ENCODE results near the gene PPP2R5D. TPM values are rescaled to one million over a fixed set of nuclear protein-coding genes. Genes with fewer than 3 reads are reported as not detected.
"Not testable (repeated sequence)": the region's sequence is repeated elsewhere in the genome, so short reads cannot be mapped to it uniquely, and the experiment has no call there.

PPP2R5D gene
- total RNA-seq, 1 donor from 2014 or later = 33.4 TPM

DNA sequence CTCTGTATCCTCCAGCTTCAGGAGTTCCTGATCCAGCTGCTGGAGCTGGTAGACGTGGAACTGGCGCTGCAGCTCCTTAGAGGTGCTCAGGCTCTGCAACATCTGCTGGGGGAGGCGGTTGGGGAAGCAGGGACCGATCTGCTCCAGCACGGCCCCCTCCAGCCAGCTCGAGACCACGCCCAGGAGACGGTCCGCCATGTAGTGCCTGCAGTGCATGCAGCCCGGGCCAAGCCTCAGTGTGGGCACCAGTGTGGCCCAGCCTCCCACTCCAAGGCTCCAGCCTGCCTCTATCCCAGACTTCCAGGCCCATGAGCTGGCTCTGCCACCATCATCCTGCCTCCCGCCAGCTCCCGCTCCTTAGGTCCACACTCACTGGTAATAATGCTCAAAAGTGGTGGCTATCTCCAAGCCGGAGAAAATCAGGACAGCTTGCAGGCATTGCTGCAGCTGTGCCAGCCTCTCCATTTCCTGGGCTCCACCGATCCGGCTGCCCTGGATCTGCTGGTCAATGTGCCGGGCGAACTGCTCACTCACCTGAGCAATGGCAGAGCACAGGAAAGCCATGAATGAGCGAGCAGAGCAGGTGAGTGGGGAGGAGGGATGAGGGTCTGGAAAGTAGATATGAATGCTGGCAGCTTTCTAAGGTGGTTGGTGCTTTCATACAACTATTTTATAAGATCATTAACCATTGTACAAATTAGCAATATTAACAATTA is 56.3 kb downstream of the PPP2R5D start:
- no peak for DNase-seq (ENCODE audit: low read depth)
- no peaks in the 10 kb centered on the region for H3K27me3 ChIP-seq (ENCODE audit: control insufficient read depth, insufficient read depth, low read length)
- peaks cover 7% of the 10 kb centered on the region for H3K36me3 ChIP-seq (ENCODE audit: control insufficient read depth, insufficient read depth, low read length)
- H3K4me3 ChIP-seq (ENCODE audit: low read depth, low read length) = no peak overlapping the region
- TF ChIP-seq, protein P1, sequence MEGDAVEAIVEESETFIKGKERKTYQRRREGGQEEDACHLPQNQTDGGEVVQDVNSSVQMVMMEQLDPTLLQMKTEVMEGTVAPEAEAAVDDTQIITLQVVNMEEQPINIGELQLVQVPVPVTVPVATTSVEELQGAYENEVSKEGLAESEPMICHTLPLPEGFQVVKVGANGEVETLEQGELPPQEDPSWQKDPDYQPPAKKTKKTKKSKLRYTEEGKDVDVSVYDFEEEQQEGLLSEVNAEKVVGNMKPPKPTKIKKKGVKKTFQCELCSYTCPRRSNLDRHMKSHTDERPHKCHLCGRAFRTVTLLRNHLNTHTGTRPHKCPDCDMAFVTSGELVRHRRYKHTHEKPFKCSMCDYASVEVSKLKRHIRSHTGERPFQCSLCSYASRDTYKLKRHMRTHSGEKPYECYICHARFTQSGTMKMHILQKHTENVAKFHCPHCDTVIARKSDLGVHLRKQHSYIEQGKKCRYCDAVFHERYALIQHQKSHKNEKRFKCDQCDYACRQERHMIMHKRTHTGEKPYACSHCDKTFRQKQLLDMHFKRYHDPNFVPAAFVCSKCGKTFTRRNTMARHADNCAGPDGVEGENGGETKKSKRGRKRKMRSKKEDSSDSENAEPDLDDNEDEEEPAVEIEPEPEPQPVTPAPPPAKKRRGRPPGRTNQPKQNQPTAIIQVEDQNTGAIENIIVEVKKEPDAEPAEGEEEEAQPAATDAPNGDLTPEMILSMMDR (IDR thresholded peaks at IDR 0.05; ENCODE audit: insufficient read depth, low read length, poor library complexity, severe bottlenecking) = no peak

DNA sequence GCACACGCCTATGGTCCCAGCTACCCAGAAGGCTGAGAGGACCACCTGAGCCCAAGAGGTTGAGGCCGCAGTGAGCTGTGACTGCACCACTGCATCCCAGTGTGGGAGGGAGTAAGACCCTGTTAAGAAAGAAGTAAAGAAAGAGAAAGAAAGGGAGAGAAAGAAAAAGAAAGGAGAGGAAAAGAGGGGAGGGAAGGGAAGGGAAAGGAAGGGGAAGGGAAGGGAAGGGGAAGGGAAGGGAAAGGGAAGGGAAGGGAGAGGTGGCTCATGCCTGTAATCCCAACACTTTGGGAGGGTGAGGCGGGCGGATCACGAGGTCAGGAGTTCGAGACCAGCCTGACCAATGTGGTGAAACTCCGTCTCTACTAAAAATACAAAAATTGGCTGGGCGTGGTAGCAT is 57.1 kb downstream of the PPP2R5D start:
- not testable (repeated sequence) for H3K4me3 ChIP-seq (ENCODE audit: low read depth, low read length); H3K27me3 ChIP-seq (ENCODE audit: control insufficient read depth, insufficient read depth, low read length); H3K36me3 ChIP-seq (ENCODE audit: control insufficient read depth, insufficient read depth, low read length); DNase-seq (ENCODE audit: low read depth)

DNA sequence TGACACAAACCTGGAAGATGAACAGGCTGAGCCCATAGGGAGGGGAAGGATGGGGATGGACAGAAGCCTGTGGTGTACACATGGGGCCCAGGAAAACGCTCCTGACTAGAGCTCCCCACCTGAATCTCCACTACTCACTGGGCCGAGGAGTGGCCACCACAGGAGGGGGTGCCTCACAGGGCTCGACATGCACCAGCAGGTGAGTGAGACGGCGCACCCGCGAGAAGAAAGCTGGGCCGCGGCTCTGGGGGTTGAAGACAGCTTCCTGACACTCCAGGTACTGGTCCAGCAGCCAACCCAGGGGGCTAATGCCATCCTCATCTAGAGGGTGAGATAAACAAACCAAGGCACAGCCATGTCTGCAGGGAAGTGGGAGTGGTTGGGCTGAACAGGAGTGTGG is 58.9 kb downstream of the PPP2R5D start:
- H3K4me3 ChIP-seq (ENCODE audit: low read depth, low read length) = no peak overlapping the region
- no peaks in the 10 kb centered on the region for H3K27me3 ChIP-seq (ENCODE audit: control insufficient read depth, insufficient read depth, low read length)
- TF ChIP-seq, protein P1 (IDR thresholded peaks at IDR 0.05; ENCODE audit: insufficient read depth, low read length, poor library complexity, severe bottlenecking) = no peak
- H3K36me3 ChIP-seq (ENCODE audit: control insufficient read depth, insufficient read depth, low read length) = peaks cover 5% of the 10 kb centered on the region
- no peak for DNase-seq (ENCODE audit: low read depth)

DNA sequence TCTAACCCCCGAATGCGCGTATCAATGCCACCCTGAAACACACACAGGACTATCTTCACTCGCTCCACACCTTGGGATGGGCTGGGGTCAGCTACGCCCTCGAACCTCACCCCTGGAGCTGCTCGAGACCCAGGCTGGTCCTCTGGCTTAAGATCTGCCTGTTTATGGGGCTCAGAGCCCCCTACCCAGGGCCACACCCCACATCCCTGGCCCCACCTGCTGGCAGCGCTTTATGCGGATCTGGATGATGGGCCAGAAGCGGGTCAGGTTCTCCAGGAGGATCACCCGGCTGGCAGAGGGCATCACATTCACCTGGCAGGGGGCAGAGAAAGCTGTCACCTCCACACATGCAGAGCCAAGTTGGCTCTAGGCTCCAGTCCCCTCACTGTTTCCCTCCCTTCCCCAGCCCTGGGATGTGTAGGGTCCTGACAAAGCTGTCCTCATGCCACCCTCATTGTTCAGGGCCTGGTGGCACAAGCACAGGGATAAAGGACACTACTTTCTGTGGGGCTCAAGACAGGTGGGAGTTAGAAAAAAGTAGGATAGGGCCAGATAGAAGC is 61.1 kb downstream of the PPP2R5D start:
- peaks cover 4% of the 10 kb centered on the region for H3K36me3 ChIP-seq (ENCODE audit: control insufficient read depth, insufficient read depth, low read length)
- TF ChIP-seq, protein P1 (IDR thresholded peaks at IDR 0.05; ENCODE audit: insufficient read depth, low read length, poor library complexity, severe bottlenecking) = no peak
- H3K4me3 ChIP-seq (ENCODE audit: low read depth, low read length) = no peak overlapping the region
- no peak for DNase-seq (ENCODE audit: low read depth)
- no peaks in the 10 kb centered on the region for H3K27me3 ChIP-seq (ENCODE audit: control insufficient read depth, insufficient read depth, low read length)

DNA sequence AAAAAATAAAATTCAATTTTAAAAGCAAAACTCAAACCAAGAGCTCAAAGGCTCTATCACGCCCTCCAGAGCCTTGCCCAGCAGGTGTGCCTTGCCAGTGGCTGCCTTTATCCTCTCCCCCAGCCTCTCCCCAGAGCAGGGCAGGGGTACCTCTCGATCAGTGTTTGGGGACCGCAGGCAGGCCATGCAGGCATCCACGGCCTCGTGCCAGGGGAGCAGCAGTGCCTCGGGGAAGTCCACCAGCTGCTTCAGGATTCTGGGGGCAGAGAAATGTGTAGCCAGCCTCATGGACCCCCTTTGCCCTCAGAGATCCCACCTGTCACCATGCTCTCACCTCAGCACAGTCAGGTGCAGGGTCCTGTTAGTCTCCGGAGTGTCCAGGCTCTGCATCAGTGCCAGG is 63.6 kb downstream of the PPP2R5D start:
- DNase-seq (ENCODE audit: low read depth) = no peak
- TF ChIP-seq, protein P1 (IDR thresholded peaks at IDR 0.05; ENCODE audit: insufficient read depth, low read length, poor library complexity, severe bottlenecking) = no peak
- Histone ChIP-seq H3K36me3 (ENCODE audit: control insufficient read depth, insufficient read depth, low read length) (peaks cover 4% of the 10 kb centered on the region), H3K4me3 (ENCODE audit: low read depth, low read length) (no peak overlapping the region), H3K27me3 (ENCODE audit: control insufficient read depth, insufficient read depth, low read length) (no peaks in the 10 kb centered on the region)

DNA sequence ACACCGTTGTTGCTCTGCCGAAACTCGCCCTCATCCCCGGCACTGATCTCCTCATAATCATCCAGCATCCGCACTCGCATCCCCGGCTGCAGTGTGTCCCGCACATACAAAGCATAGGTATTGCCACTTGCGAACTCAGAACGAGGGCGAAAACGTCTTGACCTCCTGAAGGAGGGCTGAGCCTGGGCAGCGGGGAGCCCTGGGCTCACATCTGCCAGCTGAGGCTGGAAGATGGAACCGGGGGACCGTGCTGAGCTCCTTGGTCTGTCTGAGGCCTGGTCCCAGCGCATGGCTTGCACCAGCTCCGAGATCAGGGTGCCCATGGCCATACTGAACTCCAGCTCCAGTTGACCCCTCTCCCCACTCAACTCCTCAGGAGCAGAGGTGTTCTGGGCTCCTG is 66.6 kb downstream of the PPP2R5D start:
- Histone ChIP-seq H3K27me3 (ENCODE audit: control insufficient read depth, insufficient read depth, low read length) (no peaks in the 10 kb centered on the region), H3K36me3 (ENCODE audit: control insufficient read depth, insufficient read depth, low read length) (peaks cover 4% of the 10 kb centered on the region), H3K4me3 (ENCODE audit: low read depth, low read length) (no peak overlapping the region)
- TF ChIP-seq, protein P1 (IDR thresholded peaks at IDR 0.05; ENCODE audit: insufficient read depth, low read length, poor library complexity, severe bottlenecking) = no peak
- DNase-seq (ENCODE audit: low read depth) = no peak
